AG09319 (cell line): ENCODE results near the gene EML6.

ENCODE experiments used
- DNase-seq: peaks from one replicate; pipeline ENCODE4 v3.0.0-alpha.2; 2010; ENCODE audit warnings: low read depth; ENCODE audit errors: extremely low read depth
- CTCF ChIP-seq: IDR thresholded peaks from 2 replicates; pipeline ENCODE4 v1.5.1; 2011; ENCODE audit warnings: low read depth, mild to moderate bottlenecking, inconsistent platforms, low read length, moderate library complexity

The EML6 gene

GRCh38 chr2:54879598-54880332, 156.3 kb downstream of the EML6 start:
- DNase-seq, result no peak
- TF ChIP-seq CTCF, result no peak

GRCh38 chr2:54880428-54880827, 157.0 kb downstream of the EML6 start:
- no peak for DNase-seq

GRCh38 chr2:54881759-54882158, 158.3 kb downstream of the EML6 start:
- DNase-seq, result no peak
- TF ChIP-seq CTCF, result no peak

More at GRCh38 chr2:54880428-54880827, 157.0 kb downstream of the EML6 start:
- no peak for TF ChIP-seq CTCF

- TF ChIP-seq CTCF, result no peak
- DNase-seq, result no peak
These were observed 162.4 kb downstream of the EML6 start for GRCh38 chr2:54885891-54886290.

GRCh38 chr2:54887850-54888545, 164.5 kb downstream of the EML6 start:
- TF ChIP-seq CTCF, result no peak
- DNase-seq, result no peak

- no peak for DNase-seq
- TF ChIP-seq CTCF, result no peak
These were observed 165.6 kb downstream of the EML6 start for GRCh38 chr2:54889053-54889452.

- DNase-seq, result no peak
- no peak for TF ChIP-seq CTCF
These were observed 168.4 kb downstream of the EML6 start for GRCh38 chr2:54891909-54892308.
